Measurements from ENCODE around the gene PRPF8. TPM values are rescaled to one million over a fixed set of nuclear protein-coding genes. Genes with fewer than 3 reads are reported as not detected.

Gene PRPF8
- total and polyA plus RNA-seq, 2 of the 8 experiments (the other 6 are each of a cell fraction or from before 2014, with no cell fraction given), result 329 to 337 TPM

DNA sequence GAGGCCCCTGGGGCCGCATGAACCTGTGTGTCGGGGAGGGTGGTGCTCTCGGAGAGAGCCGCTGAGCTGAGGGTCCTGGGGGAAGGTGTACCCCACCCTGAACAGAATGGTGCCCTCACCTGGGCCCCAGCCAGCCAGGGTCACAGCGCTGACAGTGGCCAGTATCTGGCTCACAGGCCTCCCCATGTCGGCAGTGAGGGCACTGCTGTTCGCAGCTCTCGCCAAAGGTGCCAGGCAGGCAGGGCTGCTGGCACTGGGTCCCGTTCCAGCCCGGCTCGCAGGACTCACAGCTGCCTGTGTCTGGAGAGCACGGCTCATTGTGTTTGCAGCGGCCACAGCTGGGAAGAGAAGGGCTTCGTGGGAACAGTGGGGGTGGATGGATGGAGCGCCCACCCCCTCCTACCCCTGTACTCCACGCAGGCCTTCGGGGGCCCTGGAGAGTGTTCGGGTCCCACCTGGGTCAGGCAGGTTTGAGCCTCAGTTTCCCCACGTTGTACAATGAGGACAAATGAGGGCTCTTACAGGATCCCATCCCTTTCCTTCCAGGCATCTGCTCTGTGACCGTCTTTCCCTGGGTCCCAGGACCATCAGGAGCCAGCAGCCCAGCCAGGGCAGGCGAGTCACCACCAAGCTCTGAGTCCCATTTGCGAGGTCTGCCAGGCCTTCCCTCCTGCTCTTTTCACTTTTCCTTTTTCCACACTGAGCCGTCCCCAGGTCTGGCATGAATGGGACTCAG lies 44.2 kb downstream of the PRPF8 start (continued):
- no peak for TF ChIP-seq TEAD4 (IDR thresholded peaks at IDR 0.05; ENCODE audit: low read depth, low read length)
